HG03097 (cell line): ENCODE results near the gene ATP2C2.

ENCODE experiments used
- ATAC-seq: cut with Tn5 transposase; IDR thresholded peaks from one replicate; pipeline ENCODE4 v1.9.1; 2021; ENCODE audit not compliant: unreplicated experiment, low FRiP score

Gene ATP2C2

GRCh38 chr16:84463221-84463620 lies 94.9 kb downstream of the ATP2C2 start:
- ATAC-seq: no peak

- no peak for ATAC-seq
Observed at GRCh38 chr16:84464116-84464515, 95.8 kb downstream of the ATP2C2 start.

- no peak for ATAC-seq
Observed at GRCh38 chr16:84465154-84465553, 96.8 kb downstream of the ATP2C2 start.

GRCh38 chr16:84466692-84467091 lies 98.4 kb downstream of the ATP2C2 start:
- no peak for ATAC-seq

GRCh38 chr16:84467256-84467655 lies 98.9 kb downstream of the ATP2C2 start:
- ATAC-seq: no peak

GRCh38 chr16:84467709-84468108 lies 99.4 kb downstream of the ATP2C2 start:
- no peak for ATAC-seq

- ATAC-seq: no peak
Observed at GRCh38 chr16:84471316-84471715, 103.0 kb downstream of the ATP2C2 start.

GRCh38 chr16:84471966-84472365 lies 103.6 kb downstream of the ATP2C2 start:
- ATAC-seq: no peak

GRCh38 chr16:84475643-84476240 lies 107.4 kb downstream of the ATP2C2 start:
- ATAC-seq: no peak

- no peak for ATAC-seq
Observed at GRCh38 chr16:84476401-84476800, 108.1 kb downstream of the ATP2C2 start.

GRCh38 chr16:84477661-84478060 lies 109.3 kb downstream of the ATP2C2 start:
- ATAC-seq: no peak

GRCh38 chr16:84478172-84478947 lies 110.0 kb downstream of the ATP2C2 start:
- ATAC-seq: no peak

- ATAC-seq: no peak
Observed at GRCh38 chr16:84479716-84480450, 111.5 kb downstream of the ATP2C2 start.

- no peak for ATAC-seq
Observed at GRCh38 chr16:84481051-84481735, 112.9 kb downstream of the ATP2C2 start.

GRCh38 chr16:84482001-84482891 lies 113.9 kb downstream of the ATP2C2 start:
- no peak for ATAC-seq

- ATAC-seq: no peak
Observed at GRCh38 chr16:84482951-84483881, 114.9 kb downstream of the ATP2C2 start.

- ATAC-seq: no peak
Observed at GRCh38 chr16:84483882-84484565, 115.7 kb downstream of the ATP2C2 start.

- ATAC-seq: no peak
Observed at GRCh38 chr16:84484579-84485254, 116.4 kb downstream of the ATP2C2 start.
